ENCODE measurements around the gene NEMP1.

GRCh38 chr12:57006809-57007475, 71.6 kb downstream of the NEMP1 start:
- no peak for TF ChIP-seq CBFB (CRISPR knock-in tag; IDR thresholded peaks at IDR 0.05)
- TF ChIP-seq, protein P1, sequence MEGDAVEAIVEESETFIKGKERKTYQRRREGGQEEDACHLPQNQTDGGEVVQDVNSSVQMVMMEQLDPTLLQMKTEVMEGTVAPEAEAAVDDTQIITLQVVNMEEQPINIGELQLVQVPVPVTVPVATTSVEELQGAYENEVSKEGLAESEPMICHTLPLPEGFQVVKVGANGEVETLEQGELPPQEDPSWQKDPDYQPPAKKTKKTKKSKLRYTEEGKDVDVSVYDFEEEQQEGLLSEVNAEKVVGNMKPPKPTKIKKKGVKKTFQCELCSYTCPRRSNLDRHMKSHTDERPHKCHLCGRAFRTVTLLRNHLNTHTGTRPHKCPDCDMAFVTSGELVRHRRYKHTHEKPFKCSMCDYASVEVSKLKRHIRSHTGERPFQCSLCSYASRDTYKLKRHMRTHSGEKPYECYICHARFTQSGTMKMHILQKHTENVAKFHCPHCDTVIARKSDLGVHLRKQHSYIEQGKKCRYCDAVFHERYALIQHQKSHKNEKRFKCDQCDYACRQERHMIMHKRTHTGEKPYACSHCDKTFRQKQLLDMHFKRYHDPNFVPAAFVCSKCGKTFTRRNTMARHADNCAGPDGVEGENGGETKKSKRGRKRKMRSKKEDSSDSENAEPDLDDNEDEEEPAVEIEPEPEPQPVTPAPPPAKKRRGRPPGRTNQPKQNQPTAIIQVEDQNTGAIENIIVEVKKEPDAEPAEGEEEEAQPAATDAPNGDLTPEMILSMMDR (CRISPR knock-in tag; IDR thresholded peaks at IDR 0.05): no peak; the same call in 1 of the 2 replicates
- TF ChIP-seq JUN (CRISPR knock-in tag; IDR thresholded peaks at IDR 0.05): no peak
- no peak for TF ChIP-seq ZNF501 (CRISPR knock-in tag; IDR thresholded peaks at IDR 0.05)
- TF ChIP-seq EZH2 (conservative IDR thresholded peaks at IDR 0.05; ENCODE audit: low read depth, low read length): no peak
- TF ChIP-seq MZF1 (CRISPR knock-in tag; IDR thresholded peaks at IDR 0.05; ENCODE audit: borderline replicate concordance): no peak
- no peak for TF ChIP-seq ZNF318 (CRISPR knock-in tag; IDR thresholded peaks at IDR 0.05)

Measured in HepG2 (cell line).